ENCODE measurements around the gene GSTP1. TPM values are rescaled to one million over a fixed set of nuclear protein-coding genes. Genes with fewer than 3 reads are reported as not detected.

GSTP1 gene
- total and polyA plus RNA-seq, 2 of the 8 experiments (the other 6 are each of a cell fraction or from before 2014, with no cell fraction given) = 1,454 to 3,329 TPM

DNA sequence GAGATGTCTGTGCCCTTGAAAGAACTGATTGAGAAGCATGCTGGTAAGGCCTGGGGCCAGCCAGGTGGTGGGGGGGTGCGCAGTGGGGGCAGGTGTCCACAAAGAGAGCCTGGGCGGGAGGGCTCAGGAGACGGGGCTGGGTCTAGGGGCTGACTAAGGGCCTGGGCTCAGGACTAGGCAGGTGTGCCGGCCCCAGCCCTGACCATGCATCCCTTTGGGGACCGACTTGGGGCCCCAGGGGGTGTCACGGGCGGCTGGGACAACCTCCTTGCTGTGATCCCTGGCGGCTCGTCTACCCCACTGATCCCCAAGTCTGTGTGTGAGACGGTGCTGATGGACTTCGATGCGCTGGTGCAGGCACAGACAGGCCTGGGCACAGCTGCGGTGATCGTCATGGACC, 27.6 kb downstream of the GSTP1 start:
- WGBS, 2 experiments (ENCODE audit: extremely low coverage in 1 of 2, insufficient coverage in 1 of 2, insufficient read length in 1 of 2, insufficient replicate concordance in 2 of 2, low coverage in 1 of 2, low lambda C conversion rate in 2 of 2, missing lambda C conversion rate in 1 of 2) = 96% methylated on average over 9 of the region's 14 CpGs; no CpG with 5 or more reads in 1 of the 2 experiments
- POLR2A ChIA-PET (ENCODE audit: partially characterized antibody) = interaction anchor here (1.6 kb wide), 1 partner anchor 11 kb away, joined by 4 read pairs; no protein-coding TSS in a partner anchor
- no peak for FAIRE-seq
- TF ChIP-seq EZH2 (IDR thresholded peaks at IDR 0.05; ENCODE audit: low read depth, low read length, severe bottlenecking) (no peak), SP4 (IDR thresholded peaks at IDR 0.05; ENCODE audit: low read length) (no peak), KDM1A (IDR thresholded peaks at IDR 0.05; ENCODE audit: borderline replicate concordance, low read length) (no peak), RXRA (IDR thresholded peaks at IDR 0.05; ENCODE audit: insufficient read depth, low read depth, low read length) (no peak), TAF7 (optimal IDR thresholded peaks at IDR 0.05; ENCODE audit: borderline replicate concordance, low read depth, low read length) (no peak), RFX5 (IDR thresholded peaks at IDR 0.05; ENCODE audit: borderline replicate concordance, low read depth, low read length) (no peak), SIX5 (IDR thresholded peaks at IDR 0.05; ENCODE audit: low read depth, low read length) (no peak), POLR2AphosphoS5 (IDR thresholded peaks at IDR 0.05; ENCODE audit: low read depth, low read length) (no peak)
- TF ChIP-seq, protein P1, sequence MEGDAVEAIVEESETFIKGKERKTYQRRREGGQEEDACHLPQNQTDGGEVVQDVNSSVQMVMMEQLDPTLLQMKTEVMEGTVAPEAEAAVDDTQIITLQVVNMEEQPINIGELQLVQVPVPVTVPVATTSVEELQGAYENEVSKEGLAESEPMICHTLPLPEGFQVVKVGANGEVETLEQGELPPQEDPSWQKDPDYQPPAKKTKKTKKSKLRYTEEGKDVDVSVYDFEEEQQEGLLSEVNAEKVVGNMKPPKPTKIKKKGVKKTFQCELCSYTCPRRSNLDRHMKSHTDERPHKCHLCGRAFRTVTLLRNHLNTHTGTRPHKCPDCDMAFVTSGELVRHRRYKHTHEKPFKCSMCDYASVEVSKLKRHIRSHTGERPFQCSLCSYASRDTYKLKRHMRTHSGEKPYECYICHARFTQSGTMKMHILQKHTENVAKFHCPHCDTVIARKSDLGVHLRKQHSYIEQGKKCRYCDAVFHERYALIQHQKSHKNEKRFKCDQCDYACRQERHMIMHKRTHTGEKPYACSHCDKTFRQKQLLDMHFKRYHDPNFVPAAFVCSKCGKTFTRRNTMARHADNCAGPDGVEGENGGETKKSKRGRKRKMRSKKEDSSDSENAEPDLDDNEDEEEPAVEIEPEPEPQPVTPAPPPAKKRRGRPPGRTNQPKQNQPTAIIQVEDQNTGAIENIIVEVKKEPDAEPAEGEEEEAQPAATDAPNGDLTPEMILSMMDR (IDR thresholded peaks at IDR 0.05; ENCODE audit: control extremely low read depth in 1 of 3, insufficient read depth in 1 of 3, low read depth in 1 of 3, low read length in 3 of 3) = no peak
- TF ChIP-seq, protein P2, sequence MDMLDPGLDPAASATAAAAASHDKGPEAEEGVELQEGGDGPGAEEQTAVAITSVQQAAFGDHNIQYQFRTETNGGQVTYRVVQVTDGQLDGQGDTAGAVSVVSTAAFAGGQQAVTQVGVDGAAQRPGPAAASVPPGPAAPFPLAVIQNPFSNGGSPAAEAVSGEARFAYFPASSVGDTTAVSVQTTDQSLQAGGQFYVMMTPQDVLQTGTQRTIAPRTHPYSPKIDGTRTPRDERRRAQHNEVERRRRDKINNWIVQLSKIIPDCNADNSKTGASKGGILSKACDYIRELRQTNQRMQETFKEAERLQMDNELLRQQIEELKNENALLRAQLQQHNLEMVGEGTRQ (IDR thresholded peaks at IDR 0.05; ENCODE audit: low read length) = no peak

More for the DNA sequence above, 27.6 kb downstream of the GSTP1 start:
- H2BK120ac ChIP-seq (replicated peaks; ENCODE audit: low read depth, low read length) = no peak overlapping the region
- H3K4me3 ChIP-seq (ENCODE audit: extremely low read depth in 1 of 4, insufficient read depth in 2 of 4, low read depth in 3 of 4, low read length in 4 of 4) = no peak overlapping the region
- H2BK12ac ChIP-seq (ENCODE audit: low read depth, low read length) = no peak overlapping the region
- H3K14ac ChIP-seq (ENCODE audit: insufficient read length) = no peak overlapping the region
- no peak overlapping the region for H2BK15ac ChIP-seq (ENCODE audit: low read length)
- peaks cover 5 to 19% (median 12%) of the 10 kb centered on the region in 4 experiments; a peak in 7 of 8 replicates for H3K36me3 ChIP-seq (ENCODE audit: control insufficient read depth in 2 of 4, insufficient read depth in 4 of 4, low read length in 3 of 4)
- H3K79me2 ChIP-seq (ENCODE audit: control insufficient read depth in 1 of 2, insufficient read depth in 2 of 2, low read length in 2 of 2) = peaks cover 0 to 8% of the 10 kb centered on the region in 2 experiments; a peak in 1 of 4 replicates
- H3K4ac ChIP-seq (replicated peaks; ENCODE audit: insufficient read length, low read depth, low read length) = no peak overlapping the region
- no peak overlapping the region for H2BK5ac ChIP-seq (ENCODE audit: low read depth, low read length)
- no peak overlapping the region for H3K56ac ChIP-seq (replicated peaks; ENCODE audit: insufficient read length, low read depth, low read length)
- no peak for DNase-seq (ENCODE audit: low read depth in 1 of 2, low spot score in 2 of 2)
- H2AK5ac ChIP-seq (ENCODE audit: low read depth, low read length) = no peak overlapping the region
- H3K27me3 ChIP-seq (replicated peaks in 1 of 4; ENCODE audit: control insufficient read depth in 3 of 4, extremely low read depth in 1 of 4, insufficient read depth in 3 of 4, low read length in 3 of 4) = peaks cover 0 to 5% (median 3%) of the 10 kb centered on the region in 4 experiments; a peak in 4 of 7 replicates
- no peak overlapping the region for H3K23ac ChIP-seq (ENCODE audit: insufficient read length)
- H3K23me2 ChIP-seq (ENCODE audit: low read depth, low read length) = peaks cover 8% of the 10 kb centered on the region; the same call in 1 of the 2 replicates
- no peak overlapping the region for H3K18ac ChIP-seq (ENCODE audit: extremely low read depth, low read length)
- no peak overlapping the region for H3K4me2 ChIP-seq (ENCODE audit: insufficient read depth in 1 of 2, low read depth in 2 of 2, low read length in 2 of 2)
- H4K91ac ChIP-seq (replicated peaks; ENCODE audit: insufficient read length, low read length) = no peak overlapping the region
- no peak overlapping the region for H4K8ac ChIP-seq (ENCODE audit: extremely low read depth, insufficient read depth, low read length)
- peaks cover 0 to 34% (median 23%) of the 10 kb centered on the region in 4 experiments; a peak in 6 of 7 replicates for H3K4me1 ChIP-seq (replicated peaks in 1 of 4; ENCODE audit: control insufficient read depth in 3 of 4, insufficient read depth in 4 of 4, low read length in 3 of 4)
- H4K5ac ChIP-seq (ENCODE audit: insufficient read length, low read depth, low read length) = no peak overlapping the region
- no peak overlapping the region for H3K9ac ChIP-seq (replicated peaks in 1 of 4; ENCODE audit: extremely low read depth in 1 of 4, low read depth in 3 of 4, low read length in 3 of 4)
- peaks cover 0 to 6% of the 10 kb centered on the region in 2 experiments for H4K20me1 ChIP-seq (replicated peaks in 1 of 2; ENCODE audit: control insufficient read depth in 1 of 2, insufficient read depth in 2 of 2, low read length in 2 of 2)
- H2AFZ ChIP-seq (ENCODE audit: low read length) = no peak overlapping the region
- CTCF ChIA-PET (ENCODE audit: partially characterized antibody) = interaction anchor here (7.3 kb wide), 2 partner anchors 19 to 35 kb away, joined by 97 to 117 read pairs; partner anchors contain the start of gene NUDT8
- no peaks in the 10 kb centered on the region for H3K79me1 ChIP-seq (ENCODE audit: low read depth, low read length)
- no peaks in the 10 kb centered on the region for H3K9me3 ChIP-seq (ENCODE audit: insufficient read depth in 2 of 2, low read depth in 1 of 2, low read length in 1 of 2)
- H3K27ac ChIP-seq (ENCODE audit: low read depth, low read length) = no peak overlapping the region
- no peak overlapping the region for H2BK20ac ChIP-seq (ENCODE audit: low read length)
